Measurements from ENCODE around the gene KRT86. TPM values are rescaled to one million over a fixed set of nuclear protein-coding genes. Genes with fewer than 3 reads are reported as not detected.

Gene KRT86
- polyA plus RNA-seq, 2 of the 4 experiments (the other 2 are of a cell fraction): 23.5 to 378 TPM

DNA sequence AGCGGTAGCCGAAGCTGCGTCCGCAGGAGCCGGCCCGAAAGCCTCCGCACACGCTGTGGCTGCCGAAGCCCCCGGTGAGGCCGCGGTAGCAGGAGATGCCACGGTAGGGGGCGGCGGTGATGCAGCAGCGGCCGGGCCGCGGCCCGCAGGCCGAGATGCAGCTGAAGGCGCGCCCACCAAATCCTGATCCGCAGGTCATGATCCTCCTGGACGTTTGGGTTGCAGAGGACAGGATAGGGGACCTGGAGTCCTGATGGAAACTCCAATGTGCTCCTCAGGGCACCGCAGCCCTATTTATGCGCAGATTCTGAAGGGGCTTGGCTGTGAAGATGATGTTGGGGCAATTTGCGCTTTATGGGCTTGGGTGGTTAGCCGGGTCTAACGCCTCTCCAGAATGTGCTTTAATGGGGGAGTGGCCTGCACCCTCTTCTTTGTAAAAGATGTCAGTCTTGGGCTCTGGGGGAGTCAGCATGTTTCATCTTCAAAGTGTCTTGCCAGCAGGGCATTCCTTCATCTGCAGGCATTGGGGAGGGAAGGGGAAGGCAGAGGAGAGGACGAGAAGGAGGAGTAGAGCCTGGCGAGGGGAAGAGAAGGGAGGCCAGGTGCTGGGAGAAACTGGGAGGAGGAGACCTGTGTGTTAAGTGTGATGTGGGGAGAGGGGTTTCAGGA lies 17.0 kb downstream of the KRT86 start, which contains the start of gene KRT81 (continued):
- TF ChIP-seq, protein P1, sequence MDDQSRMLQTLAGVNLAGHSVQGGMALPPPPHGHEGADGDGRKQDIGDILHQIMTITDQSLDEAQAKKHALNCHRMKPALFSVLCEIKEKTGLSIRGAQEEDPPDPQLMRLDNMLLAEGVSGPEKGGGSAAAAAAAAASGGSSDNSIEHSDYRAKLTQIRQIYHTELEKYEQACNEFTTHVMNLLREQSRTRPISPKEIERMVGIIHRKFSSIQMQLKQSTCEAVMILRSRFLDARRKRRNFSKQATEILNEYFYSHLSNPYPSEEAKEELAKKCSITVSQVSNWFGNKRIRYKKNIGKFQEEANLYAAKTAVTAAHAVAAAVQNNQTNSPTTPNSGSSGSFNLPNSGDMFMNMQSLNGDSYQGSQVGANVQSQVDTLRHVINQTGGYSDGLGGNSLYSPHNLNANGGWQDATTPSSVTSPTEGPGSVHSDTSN (IDR thresholded peaks at IDR 0.05): no peak
- no peak for TF ChIP-seq PHF8 (IDR thresholded peaks at IDR 0.05; ENCODE audit: borderline replicate concordance, low read depth)

- ChIA-PET CTCF (interaction anchor here (1.0 to 7.4 kb wide), 12 partner anchors 13 to 591 kb away, joined by 3 to 42 read pairs (median 6); no protein-coding TSS in a partner anchor), POLR2A (interaction anchor here (1.0 kb wide), 1 partner anchor 10 kb away, joined by 4 read pairs; no protein-coding TSS in a partner anchor)
- H3K4me2 ChIP-seq: no peak overlapping the region
- WGBS (ENCODE audit: missing lambda C conversion rate): 88% methylated on average over 1 of the region's 1 CpG
- peak overlapping the region; percentile 6 to 64; a peak in 3 of 6 replicates for H3K27ac ChIP-seq
- ATAC-seq: no peak
- no peaks in the 10 kb centered on the region for H3K9me3 ChIP-seq
- peaks cover 27% of the 10 kb centered on the region for H3K4me1 ChIP-seq
- no peak for DNase-seq (ENCODE audit: low read depth in 1 of 2, low spot score in 1 of 2)
- TF ChIP-seq RAD21 (conservative IDR thresholded peaks at IDR 0.05 in 1 of 2, IDR thresholded peaks at IDR 0.05 in 1 of 2) (no peak), HOXB13 (CRISPR knock-in tag; IDR thresholded peaks at IDR 0.05; ENCODE audit: low read depth) (no peak), RCOR1 (IDR thresholded peaks at IDR 0.05; ENCODE audit: low read depth, low read length) (no peak), PHF8 (IDR thresholded peaks at IDR 0.05; ENCODE audit: borderline replicate concordance, low read depth) (no peak), NFE2L2 (conservative IDR thresholded peaks at IDR 0.05; ENCODE audit: low read length) (no peak), GATA3 (IDR thresholded peaks at IDR 0.05; ENCODE audit: borderline replicate concordance) (no peak), SMC3 (IDR thresholded peaks at IDR 0.05) (no peak), HOXB5 (CRISPR knock-in tag; IDR thresholded peaks at IDR 0.05) (no peak), REST (IDR thresholded peaks at IDR 0.05) (no peak), KDM1A (IDR thresholded peaks at IDR 0.05; ENCODE audit: low read depth) (no peak), HDAC2 (IDR thresholded peaks at IDR 0.05) (no peak)
- no peak for FAIRE-seq
- no peak overlapping the region for H3K4me3 ChIP-seq
Observed at GRCh38 chr12:52293926-52294325, 19.5 kb downstream of the KRT86 start.

DNA sequence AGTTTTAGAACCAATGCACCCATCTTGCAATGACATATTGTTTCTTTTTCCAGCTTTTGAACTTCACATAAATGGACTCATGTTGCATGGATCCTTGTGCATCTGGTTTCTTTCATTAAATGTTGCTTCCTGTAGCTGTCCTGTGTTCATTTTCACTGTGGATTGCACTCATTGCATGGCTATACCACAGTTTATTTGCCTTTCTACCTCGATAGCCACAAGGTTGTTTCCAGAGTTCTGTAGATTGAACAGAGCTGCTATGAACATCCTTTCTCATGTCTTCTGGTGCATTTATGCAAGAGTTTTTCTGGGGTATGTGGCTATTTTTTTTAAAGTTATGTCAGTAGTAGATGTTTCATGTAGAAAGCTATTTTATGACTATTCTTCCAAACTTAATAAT lies 20.4 kb downstream of the KRT86 start:
- Histone ChIP-seq H3K9me3 (no peaks in the 10 kb centered on the region), H3K4me1 (peaks cover 28% of the 10 kb centered on the region), H3K4me2 (no peak overlapping the region), H3K4me3 (no peak overlapping the region), H3K27ac (peak overlapping the region in 1 of 2 experiments; percentile 64; a peak in 2 of 6 replicates)
- ChIA-PET CTCF (interaction anchor here (1.0 to 7.4 kb wide), 12 partner anchors 8 to 590 kb away, joined by 3 to 42 read pairs (median 8); no protein-coding TSS in a partner anchor), POLR2A (interaction anchor here (0.7 to 0.9 kb wide), 2 partner anchors 10 to 12 kb away, joined by 3 read pairs; no protein-coding TSS in a partner anchor)
- no peak for FAIRE-seq
- no peak for ATAC-seq
- TF ChIP-seq JUN (IDR thresholded peaks at IDR 0.05): no peak
- TF ChIP-seq JUNB (IDR thresholded peaks at IDR 0.05): no peak
- no peak for TF ChIP-seq FOXS1 (CRISPR knock-in tag; IDR thresholded peaks at IDR 0.05)
- TF ChIP-seq NR3C1 (IDR thresholded peaks at IDR 0.05): no peak
- no peak for TF ChIP-seq MAZ (IDR thresholded peaks at IDR 0.05; ENCODE audit: borderline replicate concordance, low read depth, low read length)
- TF ChIP-seq KDM1A (IDR thresholded peaks at IDR 0.05; ENCODE audit: low read depth): no peak
- TF ChIP-seq HMGXB4 (CRISPR knock-in tag; IDR thresholded peaks at IDR 0.05; ENCODE audit: borderline replicate concordance): no peak
- no peak for TF ChIP-seq RCOR1 (IDR thresholded peaks at IDR 0.05; ENCODE audit: low read depth, low read length)
- no peak for DNase-seq (ENCODE audit: low read depth in 1 of 2, low spot score in 1 of 2)
- WGBS (ENCODE audit: missing lambda C conversion rate): 49% methylated on average over 1 of the region's 1 CpG
